Endodermal cell (in vitro differentiated cells): ENCODE data around the gene MRPS15. TPM values are rescaled to one million over a fixed set of nuclear protein-coding genes. Genes with fewer than 3 reads are reported as not detected.

Source experiments
- DNase-seq: peaks from one replicate; pipeline ENCODE4 v3.0.0-alpha.2; 2017
- H3K27ac ChIP-seq: 2 replicates; pipeline ENCODE4 v1.5.1; 2013; ENCODE audit warnings: mild to moderate bottlenecking, low read depth, low read length, moderate library complexity
- H3K27me3 ChIP-seq: 2 replicates; pipeline ENCODE4 v1.6.1; 2013; ENCODE audit warnings: mild to moderate bottlenecking, low read length, moderate library complexity; ENCODE audit not compliant: insufficient read depth, control insufficient read depth, poor library complexity, severe bottlenecking
- H3K36me3 ChIP-seq: 2 replicates; pipeline ENCODE4 v1.7.0; 2013; ENCODE audit warnings: mild to moderate bottlenecking, low read length, moderate library complexity; ENCODE audit not compliant: control insufficient read depth, insufficient read depth
- H3K4me1 ChIP-seq: one replicate; pipeline ENCODE4 v1.7.0; 2013; ENCODE audit warnings: low read length; ENCODE audit not compliant: control insufficient read depth, insufficient read depth
- H3K4me3 ChIP-seq: 2 replicates; pipeline ENCODE4 v1.5.1; 2013; ENCODE audit warnings: mild to moderate bottlenecking, low read length, moderate library complexity
- H3K9ac ChIP-seq: 2 replicates; pipeline ENCODE4 v1.6.1; 2013; ENCODE audit warnings: mild to moderate bottlenecking, low read length, moderate library complexity; ENCODE audit not compliant: poor library complexity, severe bottlenecking; ENCODE audit errors: extremely low read depth
- H3K9me3 ChIP-seq: 2 replicates; pipeline ENCODE4 v1.6.1; 2013; ENCODE audit warnings: mild to moderate bottlenecking, low read length, moderate library complexity; ENCODE audit not compliant: control insufficient read depth
- H3K27ac Mint-ChIP-seq: 2 replicates; pipeline ENCODE4 v1.8.0; 2020; ENCODE audit warnings: mixed read lengths
- H3K27me3 Mint-ChIP-seq: 2 replicates; pipeline ENCODE4 v1.8.0; 2021; ENCODE audit warnings: mild to moderate bottlenecking, mixed read lengths; ENCODE audit not compliant: insufficient read depth
- H3K36me3 Mint-ChIP-seq: 2 replicates; pipeline ENCODE4 v1.8.0; 2020; ENCODE audit warnings: low read depth, mixed read lengths
- H3K4me1 Mint-ChIP-seq: 2 replicates; pipeline ENCODE4 v1.8.0; 2020; ENCODE audit warnings: mixed read lengths
- H3K4me3 Mint-ChIP-seq: 2 replicates; pipeline ENCODE4 v1.8.0; 2020; ENCODE audit warnings: mild to moderate bottlenecking, moderate library complexity, mixed read lengths
- H3K9me3 Mint-ChIP-seq: 2 replicates; pipeline ENCODE4 v1.8.0; 2020; ENCODE audit warnings: mild to moderate bottlenecking, mixed read lengths
- CTCF ChIP-seq: fragments of 200-600 bp; sonication (generic); conservative IDR thresholded peaks from 2 replicates; pipeline ENCODE4 v1.5.0; 2021; ENCODE audit warnings: antibody characterized with exemption, mild to moderate bottlenecking
- WGBS, 2 experiments: methylation state at CpG; one replicate each; pipeline versions ENCODE4 v1.1.5 to v1.1.7; 2013; ENCODE audit warnings: missing lambda C conversion rate in 2 of 2, mixed read lengths in 1 of 2; ENCODE audit not compliant: insufficient coverage in 1 of 2, insufficient read length in 1 of 2; 5-methylcytosine and 5-hydroxymethylcytosine counted together
- total RNA-seq, 2 donors: library from RNA; stranded (reverse); fragmentation: NEBNext Ultra II Directional in 1 of 2; extraction: Animal tissue kit (Norgen Biotek cat#: 25700) in 1 of 2; gene quantifications; 2 replicates in 1 of 2; 3 replicates in 1 of 2; pipeline ENCODE4 v1.2.1, GENCODE V29; 2021

MRPS15 gene
- total RNA-seq, 2 donors from 2014 or later: 107 to 111 TPM

- H3K36me3 Mint-ChIP-seq: no peaks in the 10 kb centered on the region
- peaks cover 23% of the 10 kb centered on the region for H3K27me3 Mint-ChIP-seq
- H3K27me3 ChIP-seq: no peaks in the 10 kb centered on the region
- no peaks in the 10 kb centered on the region for H3K9me3 ChIP-seq
- H3K4me1 Mint-ChIP-seq: peaks cover 6% of the 10 kb centered on the region
- no peaks in the 10 kb centered on the region for H3K9me3 Mint-ChIP-seq
- 89 to 94% methylated on average over 5 to 7 of the region's 7 CpGs for WGBS, 2 experiments
- H3K4me3 ChIP-seq: no peak overlapping the region
- no peak overlapping the region for H3K27ac ChIP-seq
- no peak overlapping the region for H3K27ac Mint-ChIP-seq
- H3K9ac ChIP-seq: no peak overlapping the region
- no peaks in the 10 kb centered on the region for H3K36me3 ChIP-seq
- H3K4me3 Mint-ChIP-seq: no peak overlapping the region
- no peak for TF ChIP-seq CTCF
- DNase-seq: no peak
- no peaks in the 10 kb centered on the region for H3K4me1 ChIP-seq
Observed at GRCh38 chr1:36475910-36476604, 11.9 kb upstream of the MRPS15 start.

DNA sequence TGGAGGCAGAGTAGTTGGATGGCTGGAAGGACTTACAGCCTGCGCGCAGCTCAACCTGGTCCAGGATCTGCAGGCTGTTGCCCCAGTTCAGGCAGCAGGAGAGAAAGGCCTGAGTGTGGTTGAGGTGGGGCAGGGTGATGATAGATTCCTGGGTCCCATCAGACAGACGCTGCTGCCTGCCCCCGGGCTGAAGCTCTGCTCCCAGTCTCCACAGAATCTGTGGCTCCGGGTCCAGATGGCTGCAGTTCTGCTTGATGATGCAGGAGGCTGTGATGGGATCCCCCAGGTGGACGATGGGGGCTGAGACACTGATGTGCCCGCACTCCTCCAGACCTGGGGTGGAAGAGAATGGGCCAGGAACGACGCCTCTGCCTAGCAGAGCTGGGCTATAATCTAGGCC is 11.2 kb upstream of the MRPS15 start:
- H3K36me3 ChIP-seq: no peaks in the 10 kb centered on the region
- Mint-ChIP-seq H3K9me3 (no peaks in the 10 kb centered on the region), H3K4me1 (peaks cover 6% of the 10 kb centered on the region), H3K27ac (no peak overlapping the region), H3K27me3 (peaks cover 25% of the 10 kb centered on the region), H3K4me3 (no peak overlapping the region), H3K36me3 (no peaks in the 10 kb centered on the region)
- no peak overlapping the region for H3K9ac ChIP-seq
- H3K9me3 ChIP-seq: no peaks in the 10 kb centered on the region
- no peak overlapping the region for H3K4me3 ChIP-seq
- H3K4me1 ChIP-seq: no peaks in the 10 kb centered on the region
- H3K27me3 ChIP-seq: no peaks in the 10 kb centered on the region
- WGBS, 2 experiments: 88 to 94% methylated on average over 9 of the region's 9 CpGs
- no peak overlapping the region for H3K27ac ChIP-seq
- no peak for DNase-seq
- no peak for TF ChIP-seq CTCF

- no peaks in the 10 kb centered on the region for H3K9me3 ChIP-seq
- TF ChIP-seq CTCF: no peak
- DNase-seq: no peak
- Mint-ChIP-seq H3K4me1 (peaks cover 6% of the 10 kb centered on the region), H3K36me3 (no peaks in the 10 kb centered on the region), H3K4me3 (no peak overlapping the region), H3K27ac (no peak overlapping the region), H3K27me3 (peaks cover 36% of the 10 kb centered on the region), H3K9me3 (no peaks in the 10 kb centered on the region)
- no peaks in the 10 kb centered on the region for H3K36me3 ChIP-seq
- no peak overlapping the region for H3K4me3 ChIP-seq
- 91 to 97% methylated on average over 6 of the region's 6 CpGs for WGBS, 2 experiments
- H3K9ac ChIP-seq: no peak overlapping the region
- H3K27ac ChIP-seq: no peak overlapping the region
- H3K27me3 ChIP-seq: peaks cover 8% of the 10 kb centered on the region
- no peaks in the 10 kb centered on the region for H3K4me1 ChIP-seq
Observed at GRCh38 chr1:36472656-36473055, 8.5 kb upstream of the MRPS15 start.
